ENCODE data around the gene SIGMAR1. TPM values are rescaled to one million over a fixed set of nuclear protein-coding genes. Genes with fewer than 3 reads are reported as not detected.

SIGMAR1 gene
- total RNA-seq, 1 donor from 2014 or later, result 79.7 TPM

GRCh38 chr9:34669809-34670562 is 32.4 kb upstream of the SIGMAR1 start:
- TF ChIP-seq CTCF (conservative IDR thresholded peaks at IDR 0.05), result no peak
- DNase-seq (ENCODE audit: extremely low spot score, unreplicated experiment), result no peak
- Mint-ChIP-seq H3K36me3 (peaks cover 18% of the 10 kb centered on the region), H3K9me3 (peaks cover 4% of the 10 kb centered on the region), H3K4me3 (no peak overlapping the region), H3K27ac (no peak overlapping the region), H3K4me1 (ENCODE audit: unreplicated experiment) (no peaks in the 10 kb centered on the region), H3K27me3 (no peaks in the 10 kb centered on the region)

DNA sequence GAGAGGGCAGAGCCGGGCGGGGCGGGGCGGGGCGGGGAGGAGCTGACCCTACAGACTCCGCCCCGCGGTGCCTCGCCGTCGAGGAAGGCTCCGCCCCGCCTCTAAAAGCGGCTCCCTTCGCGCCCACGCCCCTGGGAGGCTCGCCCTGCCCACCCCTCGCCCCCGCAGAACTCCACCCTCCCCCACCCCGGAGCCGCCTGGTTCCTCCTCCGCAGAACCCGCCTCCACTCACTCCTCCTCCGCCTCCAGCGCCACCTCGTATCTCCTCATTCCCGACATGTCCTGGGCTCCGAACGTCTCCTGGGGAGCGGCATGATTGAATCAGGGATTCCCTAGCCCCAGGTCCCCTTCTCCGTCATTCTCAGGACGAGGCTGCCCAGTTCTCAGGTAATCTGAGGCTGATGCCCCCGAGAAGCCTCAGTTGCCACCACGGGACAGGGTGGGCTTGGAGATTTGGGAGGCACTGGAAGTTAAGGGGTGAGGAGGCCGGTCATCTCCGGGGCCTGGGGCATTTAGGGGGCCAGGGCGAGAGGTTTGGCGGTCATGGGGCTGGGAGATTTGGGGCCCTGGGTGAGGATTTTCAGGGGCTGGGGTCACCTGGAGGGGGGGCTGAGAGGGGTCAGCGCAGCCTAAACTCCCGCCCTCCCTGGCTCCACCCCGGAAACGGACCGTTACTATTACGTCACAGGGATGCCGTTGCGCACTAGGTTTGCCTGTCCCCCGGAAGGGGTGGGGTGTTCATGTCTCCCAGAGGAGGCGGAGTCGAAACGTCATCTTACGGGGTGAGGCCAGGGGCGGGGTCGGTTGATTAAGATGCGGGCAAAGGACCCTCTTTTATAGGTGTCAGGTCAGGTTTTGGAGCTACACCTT is 28.0 kb upstream of the SIGMAR1 start:
- H3K27ac Mint-ChIP-seq, result peak overlapping the region; percentile 98
- TF ChIP-seq CTCF (conservative IDR thresholded peaks at IDR 0.05), result no peak
- peak overlapping the region; percentile 96 for H3K4me3 Mint-ChIP-seq
- peaks cover 4% of the 10 kb centered on the region for H3K9me3 Mint-ChIP-seq
- H3K4me1 Mint-ChIP-seq (ENCODE audit: unreplicated experiment), result peaks cover 9% of the 10 kb centered on the region
- H3K36me3 Mint-ChIP-seq, result peaks cover 19% of the 10 kb centered on the region
- DNase-seq (ENCODE audit: extremely low spot score, unreplicated experiment), result peak; percentile 90
- no peaks in the 10 kb centered on the region for H3K27me3 Mint-ChIP-seq

DNA sequence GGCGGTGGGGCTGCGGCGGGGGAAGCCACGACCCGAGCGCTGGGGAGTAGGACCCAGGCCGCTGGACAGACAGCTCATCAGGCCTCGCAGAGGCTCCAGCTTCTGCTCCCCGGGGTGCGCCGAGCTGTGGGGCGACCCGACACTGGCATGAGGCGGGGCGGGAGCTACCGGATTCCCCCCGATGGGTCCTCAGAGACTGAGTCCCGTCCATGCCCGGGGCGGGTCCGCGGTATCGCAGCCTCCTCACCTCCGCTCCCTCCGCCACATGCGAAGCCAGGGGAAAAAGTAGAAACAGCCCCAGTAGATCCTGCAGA is 27.4 kb upstream of the SIGMAR1 start:
- DNase-seq (ENCODE audit: extremely low spot score, unreplicated experiment), result no peak

DNA sequence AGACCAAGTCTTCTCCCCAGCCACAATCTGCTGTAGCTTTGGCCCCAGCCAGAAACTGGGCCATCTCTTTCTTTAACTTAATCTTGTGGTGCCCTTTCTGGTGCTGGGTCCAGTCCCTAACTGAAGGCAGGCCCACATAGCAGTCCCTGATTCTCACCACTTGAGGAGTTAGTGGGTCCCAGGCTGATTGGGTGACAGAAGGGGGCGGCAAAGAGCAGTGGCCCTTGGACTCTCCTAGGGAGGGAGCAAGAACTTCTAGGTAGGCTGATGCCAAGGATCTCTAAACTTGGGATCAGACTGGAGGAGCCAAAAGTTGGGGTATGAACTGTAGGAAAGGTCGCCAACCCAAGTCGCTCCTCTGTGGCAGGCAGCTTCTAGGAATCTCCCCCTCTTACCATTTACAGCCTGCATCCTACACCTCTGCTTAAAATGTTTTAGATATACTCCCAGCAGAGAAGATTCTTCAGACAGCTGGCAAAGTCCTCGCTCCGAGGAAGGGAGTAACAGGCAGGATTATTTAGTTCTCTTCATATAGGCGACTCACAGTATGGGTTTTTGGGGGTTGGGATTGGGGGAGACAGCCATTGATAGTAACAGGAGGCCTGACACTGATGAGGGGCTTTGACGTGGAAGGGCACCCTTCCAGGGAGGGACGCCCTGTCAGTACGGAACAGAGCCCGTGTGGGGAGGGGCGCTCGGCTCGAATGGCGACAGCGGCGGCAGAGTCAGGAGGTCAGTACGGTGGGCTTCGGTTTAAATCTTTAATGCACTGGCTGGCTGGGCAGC is 26.9 kb upstream of the SIGMAR1 start:
- no peak for DNase-seq (ENCODE audit: extremely low spot score, unreplicated experiment)

More for the DNA sequence above, 27.4 kb upstream of the SIGMAR1 start:
- no peaks in the 10 kb centered on the region for H3K27me3 Mint-ChIP-seq
- peak overlapping the region; percentile 98 for H3K27ac Mint-ChIP-seq
- no peak for TF ChIP-seq CTCF (conservative IDR thresholded peaks at IDR 0.05)
- peaks cover 4% of the 10 kb centered on the region for H3K9me3 Mint-ChIP-seq
- peaks cover 19% of the 10 kb centered on the region for H3K36me3 Mint-ChIP-seq
- H3K4me1 Mint-ChIP-seq (ENCODE audit: unreplicated experiment), result peaks cover 9% of the 10 kb centered on the region
- peak overlapping the region; percentile 96 for H3K4me3 Mint-ChIP-seq

More for the DNA sequence above, 26.9 kb upstream of the SIGMAR1 start:
- H3K4me3 Mint-ChIP-seq, result peak overlapping the region; percentile 96
- no peaks in the 10 kb centered on the region for H3K27me3 Mint-ChIP-seq
- H3K36me3 Mint-ChIP-seq, result peaks cover 15% of the 10 kb centered on the region
- peak; percentile 75 for TF ChIP-seq CTCF (conservative IDR thresholded peaks at IDR 0.05)
- H3K9me3 Mint-ChIP-seq, result peaks cover under 1% of the 10 kb centered on the region
- H3K4me1 Mint-ChIP-seq (ENCODE audit: unreplicated experiment), result peaks cover 9% of the 10 kb centered on the region
- H3K27ac Mint-ChIP-seq, result peak overlapping the region; percentile 77

All from type B pancreatic cell (in vitro differentiated cells).